Peyer's patch (tissue), 4 donors: ENCODE measurements around the gene LRBA. TPM values are rescaled to one million over a fixed set of nuclear protein-coding genes. Genes with fewer than 3 reads are reported as not detected.
A peak's percentile ranks its signal among the peaks of the same experiment; 100 is the strongest.
"Not testable (repeated sequence)": the region's sequence is repeated elsewhere in the genome, so short reads cannot be mapped to it uniquely, and the experiment has no call there.

Experiments
- DNase-seq, 3 donors: peaks; one replicate each; pipeline ENCODE4 v3.0.0-alpha.2; 2017 to 2019
- H3K27ac ChIP-seq, 4 donors: fragments of 200-600 bp; sonication (generic); one replicate each; pipeline ENCODE4 v1.5.1; 2016 to 2019
- H3K27me3 ChIP-seq, 2 donors: fragments of 200-600 bp; sonication (generic); one replicate each; pipeline ENCODE4 v1.5.1; 2019
- H3K36me3 ChIP-seq, 3 donors: fragments of 200-600 bp; sonication (generic); one replicate each; pipeline ENCODE4 v1.5.1; 2016 to 2019
- H3K4me1 ChIP-seq, 4 donors: fragments of 200-600 bp; sonication (generic); one replicate each; pipeline ENCODE4 v1.5.1; 2016 to 2019
- H3K4me3 ChIP-seq, 4 donors: fragments of 200-600 bp; sonication (generic); 1 replicate in 3 of 4; 2 replicates in 1 of 4; pipeline ENCODE4 v1.5.1; 2016 to 2019; ENCODE audit warnings: mild to moderate bottlenecking in 1 of 4
- H3K9me3 ChIP-seq, 4 donors: fragments of 200-600 bp; sonication (generic); one replicate each; pipeline ENCODE4 v1.5.1; 2016 to 2019; ENCODE audit warnings: mild to moderate bottlenecking in 1 of 4
- POLR2A ChIP-seq, 2 donors: fragments of 450-650 bp; IDR thresholded peaks; one replicate each; pipeline ENCODE4 v1.5.1; 2017; ENCODE audit warnings: antibody characterized with exemption in 2 of 2, mild to moderate bottlenecking in 2 of 2, moderate library complexity in 2 of 2
- total RNA-seq, 4 donors: library from RNA; depleted of rRNA; stranded (reverse); fragments of >200 nt; gene quantifications; one replicate each; pipeline ENCODE4 v1.1.0, GENCODE V29; 2016
- TF ChIP-seq, protein P1 (sequence below), 6 experiments: fragments of 450-650 bp in 4 of 6; fragments of 200-600 bp in 2 of 6; sonication (generic) in 1 of 6; IDR thresholded peaks; one replicate each; pipeline ENCODE4 v1.5.1; 2017 to 2019; ENCODE audit warnings: antibody characterized with exemption in 6 of 6, mild to moderate bottlenecking in 3 of 6, moderate library complexity in 1 of 6

Gene LRBA
- total RNA-seq, 4 donors from 2014 or later = 71.5 to 120 (median 91.7) TPM

DNA sequence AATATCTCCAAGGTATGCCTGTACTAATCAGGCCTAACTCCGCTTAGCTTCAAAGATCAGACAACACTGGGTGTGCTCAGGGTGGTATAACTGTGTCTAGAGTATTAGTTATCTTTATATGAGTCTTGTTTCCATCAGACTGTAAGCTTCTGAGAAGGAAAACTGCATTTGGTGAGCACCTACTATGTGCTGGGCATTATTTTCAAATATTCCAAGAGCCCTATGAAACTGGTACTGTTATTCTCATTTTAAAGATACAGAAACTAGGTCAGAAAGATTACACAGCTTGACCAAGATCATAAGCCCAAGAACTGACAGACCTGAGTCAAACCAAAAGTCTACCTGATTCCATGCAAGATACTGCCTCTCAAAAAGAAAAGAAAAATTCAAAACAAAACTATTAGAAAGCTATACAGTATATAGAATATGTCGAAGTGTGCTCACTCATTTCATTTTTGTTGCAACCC is 44.4 kb downstream of the LRBA start:
- H3K27ac ChIP-seq = no peak overlapping the region
- no peaks in the 10 kb centered on the region for H3K9me3 ChIP-seq
- TF ChIP-seq, protein P1, sequence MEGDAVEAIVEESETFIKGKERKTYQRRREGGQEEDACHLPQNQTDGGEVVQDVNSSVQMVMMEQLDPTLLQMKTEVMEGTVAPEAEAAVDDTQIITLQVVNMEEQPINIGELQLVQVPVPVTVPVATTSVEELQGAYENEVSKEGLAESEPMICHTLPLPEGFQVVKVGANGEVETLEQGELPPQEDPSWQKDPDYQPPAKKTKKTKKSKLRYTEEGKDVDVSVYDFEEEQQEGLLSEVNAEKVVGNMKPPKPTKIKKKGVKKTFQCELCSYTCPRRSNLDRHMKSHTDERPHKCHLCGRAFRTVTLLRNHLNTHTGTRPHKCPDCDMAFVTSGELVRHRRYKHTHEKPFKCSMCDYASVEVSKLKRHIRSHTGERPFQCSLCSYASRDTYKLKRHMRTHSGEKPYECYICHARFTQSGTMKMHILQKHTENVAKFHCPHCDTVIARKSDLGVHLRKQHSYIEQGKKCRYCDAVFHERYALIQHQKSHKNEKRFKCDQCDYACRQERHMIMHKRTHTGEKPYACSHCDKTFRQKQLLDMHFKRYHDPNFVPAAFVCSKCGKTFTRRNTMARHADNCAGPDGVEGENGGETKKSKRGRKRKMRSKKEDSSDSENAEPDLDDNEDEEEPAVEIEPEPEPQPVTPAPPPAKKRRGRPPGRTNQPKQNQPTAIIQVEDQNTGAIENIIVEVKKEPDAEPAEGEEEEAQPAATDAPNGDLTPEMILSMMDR (IDR thresholded peaks at IDR 0.05) = no peak
- no peak for TF ChIP-seq POLR2A (IDR thresholded peaks at IDR 0.05)
- peaks cover 0 to 8% (median 0%) of the 10 kb centered on the region in 4 donors for H3K4me1 ChIP-seq
- no peaks in the 10 kb centered on the region for H3K36me3 ChIP-seq
- no peaks in the 10 kb centered on the region for H3K27me3 ChIP-seq
- DNase-seq = no peak
- H3K4me3 ChIP-seq = no peak overlapping the region

DNA sequence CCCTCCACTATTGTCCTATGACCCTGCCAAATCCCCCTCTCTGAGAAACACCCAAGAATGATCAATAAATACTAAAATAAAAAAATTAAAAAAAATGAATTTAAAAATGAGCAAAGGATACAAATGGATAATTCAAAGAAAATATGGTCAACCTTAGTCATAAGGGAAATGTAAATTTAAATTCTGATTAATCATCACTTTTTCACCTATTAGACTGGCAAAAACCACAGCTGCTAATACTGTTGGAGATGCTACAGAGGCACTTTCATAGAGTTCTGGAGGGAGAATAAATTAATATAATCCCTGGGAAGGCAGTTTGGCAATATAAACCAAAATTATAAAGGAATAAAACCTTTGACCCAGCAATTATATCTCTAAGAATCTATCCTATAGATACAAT is 50.3 kb downstream of the LRBA start:
- no peak overlapping the region for H3K4me3 ChIP-seq
- TF ChIP-seq, protein P1 (IDR thresholded peaks at IDR 0.05) = no peak
- TF ChIP-seq POLR2A (IDR thresholded peaks at IDR 0.05) = no peak

DNA sequence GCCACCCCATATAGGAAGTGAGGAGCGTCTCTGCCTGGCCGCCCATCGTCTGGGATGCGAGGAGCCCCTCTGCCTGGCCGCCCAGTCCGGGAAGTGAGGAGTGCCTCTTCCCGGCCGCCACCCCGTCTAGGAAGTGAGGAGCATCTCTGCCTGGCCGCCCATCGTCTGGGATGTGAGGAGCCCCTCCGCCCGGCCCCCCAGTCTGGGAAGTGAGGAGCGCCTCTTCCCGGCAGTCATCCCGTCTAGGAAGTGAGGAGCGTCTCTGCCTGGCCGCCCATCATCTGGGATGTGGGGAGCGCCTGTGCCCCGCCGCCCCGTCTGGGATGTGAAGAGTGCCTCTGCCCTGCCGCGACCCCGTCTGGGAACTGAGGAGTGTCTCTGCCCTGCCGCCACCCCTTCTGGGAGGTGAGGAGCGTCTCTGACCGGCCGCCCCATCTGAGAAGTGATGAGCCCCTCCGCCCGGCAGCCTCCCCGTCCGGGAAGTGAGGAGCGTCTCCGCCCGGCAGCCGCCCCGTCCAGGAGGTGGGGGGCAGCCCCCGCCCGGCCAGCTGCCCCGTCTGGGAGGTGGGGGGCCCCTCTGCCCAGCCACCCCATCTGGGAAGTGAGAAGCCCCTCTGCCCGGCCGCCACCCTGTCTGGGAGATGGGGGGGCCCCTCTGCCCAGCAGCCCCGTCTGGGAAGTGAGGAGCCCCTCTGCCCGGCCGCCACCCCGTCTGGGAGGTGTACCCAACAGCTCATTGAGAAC is 51.3 kb downstream of the LRBA start:
- not testable (repeated sequence) for H3K27ac ChIP-seq, H3K9me3 ChIP-seq, H3K4me3 ChIP-seq, H3K4me1 ChIP-seq, H3K36me3 ChIP-seq, H3K27me3 ChIP-seq, DNase-seq

More for the DNA sequence above, 50.3 kb downstream of the LRBA start:
- DNase-seq = no peak
- Histone ChIP-seq H3K27ac (no peak overlapping the region), H3K4me1 (no peaks in the 10 kb centered on the region), H3K9me3 (no peaks in the 10 kb centered on the region), H3K36me3 (no peaks in the 10 kb centered on the region), H3K27me3 (no peaks in the 10 kb centered on the region)

DNA sequence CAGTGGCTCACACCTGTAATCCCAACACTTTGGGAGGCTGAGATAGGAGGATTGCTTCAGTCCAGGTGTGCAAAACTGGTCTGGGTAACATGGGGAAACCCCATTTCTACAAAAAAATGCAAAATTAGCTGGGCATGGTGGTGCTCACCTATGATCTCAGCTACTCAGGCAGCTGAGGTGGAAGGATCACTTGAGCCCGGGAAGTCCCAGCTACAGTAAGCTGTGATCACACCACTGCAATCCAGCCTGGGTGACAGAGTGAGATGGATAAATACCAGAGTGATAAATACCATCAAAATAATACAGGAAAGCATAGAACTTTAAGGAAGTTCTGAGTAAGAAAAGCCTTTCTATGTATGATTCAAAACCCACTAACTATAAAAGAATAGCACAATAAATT is 52.8 kb downstream of the LRBA start:
- Histone ChIP-seq H3K27ac (no peak overlapping the region), H3K4me3 (no peak overlapping the region), H3K4me1 (no peaks in the 10 kb centered on the region), H3K9me3 (peaks cover 0 to 14% (median 4%) of the 10 kb centered on the region in 4 donors), H3K36me3 (no peaks in the 10 kb centered on the region), H3K27me3 (no peaks in the 10 kb centered on the region)
- no peak for TF ChIP-seq POLR2A (IDR thresholded peaks at IDR 0.05)
- TF ChIP-seq, protein P1 (IDR thresholded peaks at IDR 0.05) = no peak
- DNase-seq = no peak

DNA sequence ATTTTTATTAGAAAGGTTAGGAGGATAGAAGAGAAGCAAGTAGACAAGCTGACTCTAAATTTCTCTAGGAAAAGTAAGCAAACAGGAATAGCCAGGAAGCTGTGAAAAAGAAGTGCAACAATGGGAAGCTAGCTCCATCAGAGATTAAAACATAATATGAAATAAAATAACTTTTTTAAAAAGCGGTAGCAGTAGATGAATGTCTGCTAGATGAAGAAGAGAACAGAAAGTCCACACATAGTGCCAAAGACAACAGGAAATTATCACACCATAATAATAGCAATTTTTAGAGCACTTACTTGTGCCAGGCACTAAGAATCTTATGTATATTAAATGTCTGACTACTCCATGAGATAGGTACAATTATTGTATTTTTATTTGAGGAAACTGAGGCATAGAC is 53.5 kb downstream of the LRBA start:
- DNase-seq = no peak
- TF ChIP-seq, protein P1 (IDR thresholded peaks at IDR 0.05) = no peak
- no peak for TF ChIP-seq POLR2A (IDR thresholded peaks at IDR 0.05)
- Histone ChIP-seq H3K27ac (no peak overlapping the region), H3K4me1 (no peaks in the 10 kb centered on the region), H3K4me3 (no peak overlapping the region), H3K9me3 (peaks cover 0 to 14% (median 4%) of the 10 kb centered on the region in 4 donors), H3K36me3 (no peaks in the 10 kb centered on the region), H3K27me3 (no peaks in the 10 kb centered on the region)

DNA sequence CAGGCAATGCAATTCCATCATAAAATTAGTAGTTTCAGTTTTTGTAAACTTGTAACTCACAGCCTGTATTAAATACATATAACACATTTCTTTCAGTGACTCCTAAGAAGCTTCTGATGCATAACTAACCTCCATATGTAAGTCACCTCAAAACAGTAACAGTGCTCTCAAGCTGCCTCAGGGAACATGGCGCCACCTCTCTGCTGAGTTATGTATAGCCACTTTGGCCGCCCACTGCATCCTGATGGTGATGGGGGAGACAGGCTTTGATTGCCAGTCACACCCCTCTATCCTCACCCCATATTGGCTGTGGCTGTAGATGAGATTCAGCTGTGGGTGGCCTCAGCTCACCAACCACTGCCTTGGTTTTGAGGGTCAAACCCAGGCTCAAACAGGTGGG is 54.3 kb downstream of the LRBA start:
- no peak for DNase-seq
- Histone ChIP-seq H3K27me3 (no peaks in the 10 kb centered on the region), H3K9me3 (peaks cover 0 to 14% (median 4%) of the 10 kb centered on the region in 4 donors)

More for the DNA sequence above, 54.3 kb downstream of the LRBA start:
- H3K27ac ChIP-seq = no peak overlapping the region
- no peaks in the 10 kb centered on the region for H3K36me3 ChIP-seq
- H3K4me3 ChIP-seq = no peak overlapping the region
- TF ChIP-seq, protein P1 (IDR thresholded peaks at IDR 0.05) = peak in 4 of 6 experiments; percentile 25 to 43 (median 35)
- no peak for TF ChIP-seq POLR2A (IDR thresholded peaks at IDR 0.05)
- H3K4me1 ChIP-seq = no peaks in the 10 kb centered on the region
